HepG2 (cell line): Measurements from ENCODE around the gene ZNF396. TPM values are rescaled to one million over a fixed set of nuclear protein-coding genes. Genes with fewer than 3 reads are reported as not detected.

Experiments used
- ATAC-seq: fragments of 200-7000 bp; cut with Tn5 transposase; 3 replicates; pipeline ENCODE4 v1.9.1; 2020; ENCODE audit warnings: mild to moderate bottlenecking, moderate library complexity
- BruUV-seq: library from RNA; stranded (reverse); fragments of 400-500 nt; replicated peaks from 2 replicates; lab custom pipeline; 2021; lab: Mats Ljungman, UMichigan
- CTCF ChIA-PET: fragments of 300-600 bp; formaldehyde crosslinking; extraction: SDS; loops from one replicate; lab custom pipeline; 2021; ENCODE audit warnings: low total read pairs, inconsistent platforms, low intra/inter-chr PET ratio; lab: Yijun Ruan, JAX
- POLR2A ChIA-PET: fragments of 350-600 bp; sonication (Branson Sonifier 250); formaldehyde crosslinking; loops from one replicate; lab custom pipeline; 2020; ENCODE audit warnings: antibody characterized with exemption, inconsistent platforms; lab: Yijun Ruan, JAX
- DNase-seq: peaks from one replicate; pipeline ENCODE4 v3.0.0-alpha.2; 2015; ENCODE audit warnings: low spot score
- FAIRE-seq: peaks from 3 replicates; lab custom pipeline; 2011; peaks lifted over from hg19 to GRCh38; lab: Jason Lieb, UNC
- H2AFZ ChIP-seq: one replicate; pipeline ENCODE4 v1.6.1; 2011; ENCODE audit warnings: low read length, inconsistent platforms
- H3K27ac ChIP-seq: fragments of 300-600 bp; 3 replicates; pipeline ENCODE4 v1.8.0; 2011; ENCODE audit warnings: mixed run types, mild to moderate bottlenecking, mixed read lengths, low read length, inconsistent platforms; ENCODE audit not compliant: insufficient read depth; ENCODE audit errors: extremely low read length
- H3K27me3 ChIP-seq, 2 experiments: fragments of 200-600 bp in 1 of 2; 2 replicates in 1 of 2; 3 replicates in 1 of 2; pipeline versions ENCODE4 v1.6.0 to v1.8.0; 2011; ENCODE audit warnings: low read length in 2 of 2, mild to moderate bottlenecking in 2 of 2, moderate library complexity in 2 of 2, inconsistent platforms in 1 of 2; ENCODE audit not compliant: insufficient read depth in 2 of 2, control insufficient read depth in 1 of 2
- H3K36me3 ChIP-seq, 2 experiments: fragments of 200-600 bp in 1 of 2; replicated peaks in 1 of 2; 2 replicates in 1 of 2; 3 replicates in 1 of 2; pipeline versions ENCODE4 v1.5.1 to v1.8.0; 2011; ENCODE audit warnings: low read length in 2 of 2, inconsistent platforms in 1 of 2; ENCODE audit not compliant: insufficient read depth in 2 of 2, control insufficient read depth in 1 of 2
- H3K4me1 ChIP-seq: 2 replicates; pipeline ENCODE4 v1.5.1; 2012; ENCODE audit warnings: low read length, inconsistent platforms; ENCODE audit not compliant: insufficient read depth
- H3K4me2 ChIP-seq: 2 replicates; pipeline ENCODE4 v1.6.0; 2011; ENCODE audit warnings: low read depth, low read length, inconsistent platforms
- H3K4me3 ChIP-seq, 3 experiments: fragments of 200-600 bp in 1 of 3; sonication (generic), shearing (Covaris generic) in 1 of 3; replicated peaks in 1 of 3; 2 replicates each; pipeline ENCODE4 v1.5.1; 2011 to 2016; ENCODE audit warnings: low read length in 3 of 3, inconsistent platforms in 2 of 3, low read depth in 2 of 3, mild to moderate bottlenecking in 2 of 3, control low read depth in 1 of 3, mixed read lengths in 1 of 3; ENCODE audit not compliant: insufficient read depth in 1 of 3
- H3K79me2 ChIP-seq: one replicate; pipeline ENCODE4 v1.6.1; 2011; ENCODE audit warnings: low read length, inconsistent platforms; ENCODE audit not compliant: insufficient read depth
- H3K9ac ChIP-seq: 2 replicates; pipeline ENCODE4 v1.6.0; 2011; ENCODE audit warnings: mild to moderate bottlenecking, low read depth, low read length, inconsistent platforms; ENCODE audit not compliant: insufficient read depth
- H3K9me3 ChIP-seq: 2 replicates; pipeline ENCODE4 v1.5.1; 2012; ENCODE audit warnings: mild to moderate bottlenecking, low read length
- H4K20me1 ChIP-seq: 2 replicates; pipeline ENCODE4 v1.6.0; 2011; ENCODE audit warnings: inconsistent platforms, mild to moderate bottlenecking, low read length, moderate library complexity; ENCODE audit not compliant: insufficient read depth
- CTCF ChIP-seq: sonication (generic); formaldehyde crosslinking; IDR thresholded peaks from 2 replicates; pipeline ENCODE4 v1.5.0; 2020; ENCODE audit warnings: mild to moderate bottlenecking, missing genetic modification reagents, moderate library complexity
- EHMT2 ChIP-seq: fragments of 200-600 bp; sonication (generic); IDR thresholded peaks from 2 replicates; pipeline ENCODE4 v1.7.0; 2017; ENCODE audit warnings: antibody characterized with exemption, low read depth, low read length, borderline replicate concordance
- ELF3 ChIP-seq: IDR thresholded peaks from 2 replicates; pipeline ENCODE4 v1.6.1; 2016; ENCODE audit warnings: missing genetic modification reagents, missing compliant biosample characterization
- GATAD2A ChIP-seq: IDR thresholded peaks from 2 replicates; pipeline ENCODE4 v1.6.1; 2016
- HNF4A ChIP-seq: sonication (generic); formaldehyde crosslinking; IDR thresholded peaks from 2 replicates; pipeline ENCODE4 v1.4.0; 2020; ENCODE audit warnings: missing genetic modification reagents
- MAFK ChIP-seq, 2 experiments: IDR thresholded peaks in 1 of 2; conservative IDR thresholded peaks in 1 of 2; 2 replicates each; pipeline ENCODE4 v1.6.1; 2011; ENCODE audit warnings: improper control_type of control experiment in 2 of 2, low read length in 2 of 2
- MED13 ChIP-seq: sonication (generic); formaldehyde crosslinking; IDR thresholded peaks from 2 replicates; pipeline ENCODE4 v1.5.0; 2020; ENCODE audit warnings: missing genetic modification reagents
- RAD21 ChIP-seq: fragments of 450-650 bp; formaldehyde crosslinking; IDR thresholded peaks from 2 replicates; pipeline ENCODE4 v1.5.0; 2020; ENCODE audit warnings: mild to moderate bottlenecking
- SAP130 ChIP-seq: IDR thresholded peaks from 2 replicates; pipeline ENCODE4 v1.6.1; 2016; ENCODE audit warnings: low read depth
- SIX1 ChIP-seq: sonication (generic); formaldehyde crosslinking; IDR thresholded peaks from 2 replicates; pipeline ENCODE4 v1.4.0; 2020; ENCODE audit warnings: missing genetic modification reagents, borderline replicate concordance
- SMC3 ChIP-seq: IDR thresholded peaks from 2 replicates; pipeline ENCODE4 v1.6.1; 2011; ENCODE audit warnings: low read length, improper control_type of control experiment
- SRF ChIP-seq: IDR thresholded peaks from 2 replicates; pipeline ENCODE4 v1.6.1; 2011; ENCODE audit warnings: mild to moderate bottlenecking, low read depth, low read length, moderate library complexity
- STAG1 ChIP-seq: sonication (generic); formaldehyde crosslinking; IDR thresholded peaks from 2 replicates; pipeline ENCODE4 v1.4.0; 2020; ENCODE audit warnings: missing genetic modification reagents
- ZFX ChIP-seq: sonication (generic); formaldehyde crosslinking; IDR thresholded peaks from 2 replicates; pipeline ENCODE4 v1.4.0; 2020; ENCODE audit warnings: mild to moderate bottlenecking, low read depth, missing genetic modification reagents, moderate library complexity
- ZMYM4 ChIP-seq: sonication (generic); formaldehyde crosslinking; IDR thresholded peaks from 2 replicates; pipeline ENCODE4 v1.8.1; 2023; ENCODE audit warnings: mild to moderate bottlenecking, missing genetic modification reagents
- WGBS: methylation state at CpG from one replicate; pipeline ENCODE4 v1.1.6; 2017; ENCODE audit warnings: low lambda C conversion rate; 5-methylcytosine and 5-hydroxymethylcytosine counted together
- in situ Hi-C: cut with HindIII; loops from 2 replicates; pipeline ENCODE4 v1.10.0; 2017; ENCODE audit warnings: low pct_unique_long_range_greater_than_20kb; ENCODE audit not compliant: extremely low pct_ligation_motif_present
- intact Hi-C: fragments of 100-400 bp; cut with micrococcal nuclease; formaldehyde crosslinking; loops from one replicate; pipeline ENCODE4 v1.10.0; 2022; ENCODE audit not compliant: unreplicated experiment
- polyA plus RNA-seq, 8 experiments: library from polyadenylated mRNA; depleted of rRNA in 3 of 8; stranded (reverse) in 7 of 8; unstranded in 1 of 8; fragments of >200 nt; fragmentation: Illumina TruSeq in 4 of 8; extraction: Trizol in 4 of 8; gene quantifications; 2 replicates each; pipeline versions ENCODE4 v1.2.1 to v1.2.3, GENCODE V29; 2011 to 2016; ENCODE audit warnings: low read depth in 4 of 8, missing spikeins in 1 of 8, mixed read lengths in 1 of 8; ENCODE audit not compliant: insufficient read depth in 1 of 8
- total RNA-seq, 5 experiments: library from RNA; depleted of rRNA; stranded (reverse); fragments of >200 nt; fragmentation: Illumina TruSeq; extraction: Trizol; gene quantifications; 2 replicates each; pipeline ENCODE4 v1.2.3, GENCODE V29; 2016; ENCODE audit warnings: low read depth in 1 of 5
- TF ChIP-seq, protein P1 (sequence below): IDR thresholded peaks from 2 replicates; pipeline ENCODE4 v1.6.1; 2012; ENCODE audit warnings: low read depth, low read length, improper control_type of control experiment
- TF ChIP-seq, protein P2 (sequence below): sonication (generic); formaldehyde crosslinking; IDR thresholded peaks from 2 replicates; pipeline ENCODE4 v1.5.0; 2020; ENCODE audit warnings: missing genetic modification reagents
- TF ChIP-seq, protein P3 (sequence below), 2 experiments: sonication (generic) in 1 of 2; formaldehyde crosslinking in 1 of 2; IDR thresholded peaks; 2 replicates each; pipeline versions ENCODE4 v1.4.0 to v1.6.1; 2018 to 2020; ENCODE audit warnings: missing genetic modification reagents in 2 of 2, borderline replicate concordance in 1 of 2, low read depth in 1 of 2, mild to moderate bottlenecking in 1 of 2, missing biosample characterization in 1 of 2

The ZNF396 gene
- total and polyA plus RNA-seq, 2 of the 13 experiments (the other 11 are each of a cell fraction or from before 2014, with no cell fraction given) = 0.25 to 0.75 TPM

GRCh38 chr18:35407871-35408481 is 30.8 kb upstream of the ZNF396 start:
- BruUV-seq = no TSS peak
- FAIRE-seq = peak; percentile 81
- peak; percentile 78 for ATAC-seq
- ChIA-PET CTCF (interaction anchor here (1.5 to 2.7 kb wide), 3 partner anchors 103 to 542 kb away, joined by 3 to 26 read pairs (median 4); no protein-coding TSS in a partner anchor), POLR2A (interaction anchor here (1.1 kb wide), 1 partner anchor 90 kb away, joined by 6 read pairs; the partner anchor contains the start of gene INO80C)
- in situ Hi-C loops = loop anchor here (5.0 kb wide), 1 partner anchor 99 kb away; no protein-coding TSS in a partner anchor
- peak overlapping the region; percentile 54; the same call in 1 of the 2 replicates for H3K9ac ChIP-seq
- H3K79me2 ChIP-seq = no peaks in the 10 kb centered on the region
- H2AFZ ChIP-seq = peak overlapping the region; percentile 99
- intact Hi-C loops = loop anchor here (1.0 to 2.0 kb wide), 6 partner anchors 51 to 369 kb away; partner anchors contain the start of gene GALNT1
- DNase-seq = peak; percentile 69
- H3K27me3 ChIP-seq = no peaks in the 10 kb centered on the region
- peak overlapping the region; percentile 100 for H3K4me2 ChIP-seq
- no peaks in the 10 kb centered on the region for H3K36me3 ChIP-seq
- WGBS = 16% methylated on average over 5 of the region's 5 CpGs
- no peak overlapping the region for H3K27ac ChIP-seq
- H3K9me3 ChIP-seq = no peaks in the 10 kb centered on the region
- H3K4me1 ChIP-seq = peaks cover 22% of the 10 kb centered on the region
- H3K4me3 ChIP-seq = peak overlapping the region; percentile 0 to 61 (median 51); a peak in 4 of 6 replicates
- H4K20me1 ChIP-seq = no peaks in the 10 kb centered on the region
- TF ChIP-seq SIX1 (CRISPR knock-in tag) (peak; percentile 32; the same call in 1 of the 2 replicates), EHMT2 (peak; percentile 49; the same call in 1 of the 2 replicates), CTCF (CRISPR knock-in tag) (peak; percentile 89), SAP130 (0 out of 2 replicates have a peak, but pooled peaks have one; percentile 16), MAFK (conservative IDR thresholded peaks at IDR 0.05 in 1 of 2, IDR thresholded peaks at IDR 0.05 in 1 of 2; ENCODE audit: low read length in 2 of 2) (no peak), SMC3 (peak; percentile 94), GATAD2A (CRISPR knock-in tag) (0 out of 2 replicates have a peak, but pooled peaks have one; percentile 26), ZFX (peak; percentile 29; the same call in 1 of the 2 replicates), ZMYM4 (CRISPR knock-in tag) (peak; percentile 39; the same call in 1 of the 2 replicates), STAG1 (peak; percentile 94), SRF (0 out of 2 replicates have a peak, but pooled peaks have one; percentile 13), ELF3 (CRISPR knock-in tag) (peak; percentile 91), RAD21 (CRISPR knock-in tag) (peak; percentile 87; the same call in 1 of the 2 replicates), MED13 (no peak), HNF4A (CRISPR knock-in tag) (peak; percentile 7; the same call in 1 of the 2 replicates)
- TF ChIP-seq, protein P1, sequence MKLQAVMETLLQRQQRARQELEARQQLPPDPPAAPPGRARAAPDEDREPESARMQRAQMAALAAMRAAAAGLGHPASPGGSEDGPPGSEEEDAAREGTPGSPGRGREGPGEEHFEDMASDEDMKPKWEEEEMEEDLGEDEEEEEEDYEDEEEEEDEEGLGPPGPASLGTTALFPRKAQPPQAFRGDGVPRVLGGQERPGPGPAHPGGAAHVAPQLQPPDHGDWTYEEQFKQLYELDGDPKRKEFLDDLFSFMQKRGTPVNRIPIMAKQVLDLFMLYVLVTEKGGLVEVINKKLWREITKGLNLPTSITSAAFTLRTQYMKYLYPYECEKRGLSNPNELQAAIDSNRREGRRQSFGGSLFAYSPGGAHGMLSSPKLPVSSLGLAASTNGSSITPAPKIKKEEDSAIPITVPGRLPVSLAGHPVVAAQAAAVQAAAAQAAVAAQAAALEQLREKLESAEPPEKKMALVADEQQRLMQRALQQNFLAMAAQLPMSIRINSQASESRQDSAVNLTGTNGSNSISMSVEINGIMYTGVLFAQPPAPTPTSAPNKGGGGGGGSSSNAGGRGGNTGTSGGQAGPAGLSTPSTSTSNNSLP = 0 out of 2 replicates have a peak, but pooled peaks have one; percentile 15
- TF ChIP-seq, protein P2, sequence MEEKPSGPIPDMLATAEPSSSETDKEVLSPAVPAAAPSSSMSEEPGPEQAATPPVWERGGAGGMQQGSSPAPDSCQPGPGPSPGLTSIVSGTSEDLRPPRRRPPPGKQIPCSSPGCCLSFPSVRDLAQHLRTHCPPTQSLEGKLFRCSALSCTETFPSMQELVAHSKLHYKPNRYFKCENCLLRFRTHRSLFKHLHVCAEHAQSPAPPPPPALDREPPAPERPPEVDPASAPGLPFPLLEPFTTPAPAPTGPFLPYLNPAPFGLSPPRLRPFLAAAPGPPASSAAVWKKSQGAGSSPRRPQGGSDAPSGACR (CRISPR knock-in tag) = no peak
- TF ChIP-seq, protein P3, sequence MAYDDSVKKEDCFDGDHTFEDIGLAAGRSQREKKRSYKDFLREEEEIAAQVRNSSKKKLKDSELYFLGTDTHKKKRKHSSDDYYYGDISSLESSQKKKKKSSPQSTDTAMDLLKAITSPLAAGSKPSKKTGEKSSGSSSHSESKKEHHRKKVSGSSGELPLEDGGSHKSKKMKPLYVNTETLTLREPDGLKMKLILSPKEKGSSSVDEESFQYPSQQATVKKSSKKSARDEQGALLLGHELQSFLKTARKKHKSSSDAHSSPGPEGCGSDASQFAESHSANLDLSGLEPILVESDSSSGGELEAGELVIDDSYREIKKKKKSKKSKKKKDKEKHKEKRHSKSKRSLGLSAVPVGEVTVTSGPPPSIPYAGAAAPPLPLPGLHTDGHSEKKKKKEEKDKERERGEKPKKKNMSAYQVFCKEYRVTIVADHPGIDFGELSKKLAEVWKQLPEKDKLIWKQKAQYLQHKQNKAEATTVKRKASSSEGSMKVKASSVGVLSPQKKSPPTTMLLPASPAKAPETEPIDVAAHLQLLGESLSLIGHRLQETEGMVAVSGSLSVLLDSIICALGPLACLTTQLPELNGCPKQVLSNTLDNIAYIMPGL (CRISPR knock-in tag; IDR thresholded peaks at IDR 0.05; ENCODE audit: borderline replicate concordance in 1 of 2, low read depth in 1 of 2) = peak; percentile 32 to 36; a peak in 1 of 4 replicates
